T-helper 17 cell (primary cell): ENCODE data around the gene XPA. TPM values are rescaled to one million over a fixed set of nuclear protein-coding genes. Genes with fewer than 3 reads are reported as not detected.

Experiments
- ATAC-seq: fragments of 150-1000 bp; cut with Tn5 transposase; 2 replicates; pipeline ENCODE4 v1.10.0; 2021; ENCODE audit warnings: mild to moderate bottlenecking, moderate library complexity
- DNase-seq, 3 donors: peaks; one replicate each; pipeline versions ENCODE4 v3.0.0 to v3.0.0-alpha.2; 2020 to 2021
- H3K9me3 ChIP-seq: one replicate; pipeline ENCODE4 v1.7.0; 2013; ENCODE audit warnings: low read length, mild to moderate bottlenecking; ENCODE audit not compliant: control insufficient read depth, poor library complexity, severe bottlenecking
- H3K27ac Mint-ChIP-seq: one replicate; pipeline ENCODE4 v1.8.0; 2022; ENCODE audit warnings: mild to moderate bottlenecking, moderate library complexity, mixed read lengths
- H3K27me3 Mint-ChIP-seq: one replicate; pipeline ENCODE4 v1.8.0; 2022; ENCODE audit warnings: mixed read lengths
- H3K36me3 Mint-ChIP-seq: one replicate; pipeline ENCODE4 v1.8.0; 2022; ENCODE audit warnings: low read depth, mixed read lengths
- H3K4me1 Mint-ChIP-seq: one replicate; pipeline ENCODE4 v1.8.0; 2022; ENCODE audit warnings: mild to moderate bottlenecking, mixed read lengths
- H3K4me3 Mint-ChIP-seq: one replicate; pipeline ENCODE4 v1.8.0; 2022; ENCODE audit warnings: mild to moderate bottlenecking, moderate library complexity, mixed read lengths
- total RNA-seq, 4 donors: library from RNA in 2 of 4; stranded (reverse) in 2 of 4; gene quantifications; one replicate each; pipeline ENCODE4 v1.2.3 and lab custom pipeline; 2022 to 2026

Gene XPA
- total RNA-seq, 2 donors from 2014 or later = 16.6 to 23.4 TPM

DNA sequence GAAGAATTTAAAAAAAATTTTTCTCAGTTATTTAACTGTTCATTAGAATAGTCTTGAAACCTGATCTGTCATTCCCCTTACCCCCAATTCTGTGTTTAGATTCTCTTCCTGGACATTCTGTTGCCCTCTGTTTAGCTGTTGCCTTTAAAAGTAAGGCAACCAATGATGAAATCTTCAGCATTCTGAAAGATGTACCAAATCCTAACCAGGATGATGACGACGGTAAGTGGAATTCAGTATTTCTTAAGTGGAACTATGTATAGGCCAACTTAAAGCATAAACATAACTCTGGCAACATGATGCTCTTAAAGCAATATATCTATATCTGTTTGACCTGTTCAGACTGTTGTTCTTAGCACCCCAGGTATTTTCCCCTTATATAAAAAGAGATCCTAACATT, 36.3 kb downstream of the XPA start:
- H3K9me3 ChIP-seq = no peaks in the 10 kb centered on the region
- Mint-ChIP-seq H3K27ac (peak overlapping the region; percentile 59), H3K36me3 (peaks cover 5% of the 10 kb centered on the region), H3K27me3 (no peaks in the 10 kb centered on the region), H3K4me3 (no peak overlapping the region), H3K4me1 (peaks cover 20% of the 10 kb centered on the region)
- ATAC-seq (no peak), DNase-seq (no peak)

DNA sequence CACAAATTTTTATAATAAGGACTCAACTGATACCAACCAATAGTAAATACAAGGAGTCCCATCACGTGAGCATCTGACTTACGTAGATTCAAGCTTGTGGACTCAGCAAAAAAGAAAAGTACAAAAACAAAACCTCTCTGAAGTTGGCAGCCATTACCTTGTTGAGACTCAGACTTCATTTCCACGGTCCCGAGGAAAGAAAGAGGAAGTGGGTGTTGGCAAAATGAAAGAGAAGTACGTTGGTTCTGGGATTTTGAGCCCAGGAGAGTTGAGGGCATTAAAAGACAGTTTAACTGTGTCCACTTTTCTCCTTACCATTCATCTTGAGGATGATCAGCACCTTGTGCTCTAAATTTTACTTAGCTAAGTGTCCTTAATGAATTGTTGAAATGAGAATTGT, 36.8 kb downstream of the XPA start:
- Mint-ChIP-seq H3K27ac (peak overlapping the region; percentile 59), H3K4me3 (no peak overlapping the region), H3K4me1 (peaks cover 18% of the 10 kb centered on the region), H3K36me3 (peaks cover 5% of the 10 kb centered on the region), H3K27me3 (no peaks in the 10 kb centered on the region)
- H3K9me3 ChIP-seq = no peaks in the 10 kb centered on the region
- DNase-seq (no peak), ATAC-seq (no peak)

DNA sequence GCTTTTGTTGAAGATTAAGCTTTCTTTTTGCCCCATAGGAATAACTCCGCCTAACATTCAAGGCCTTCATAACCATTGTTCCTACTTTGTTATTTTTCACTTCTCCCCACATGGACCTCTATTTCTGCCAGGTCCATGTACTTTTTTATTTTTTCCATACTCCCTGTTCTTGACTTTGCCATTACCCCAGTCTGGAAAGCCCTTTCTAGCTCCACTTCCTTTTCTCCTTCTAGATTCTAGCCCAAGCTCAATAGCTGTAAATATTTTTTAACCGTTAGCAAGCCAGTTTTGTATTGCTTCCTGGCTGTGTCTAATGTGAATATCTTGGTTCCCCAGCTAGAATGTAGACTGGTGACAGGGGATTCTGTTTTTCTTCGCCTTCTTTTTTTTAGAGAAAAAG, 37.4 kb downstream of the XPA start:
- peaks cover 18% of the 10 kb centered on the region for H3K4me1 Mint-ChIP-seq
- H3K4me3 Mint-ChIP-seq = no peak overlapping the region
- H3K27ac Mint-ChIP-seq = peak overlapping the region; percentile 59

GRCh38 chr9:97658707-97659106, 38.4 kb downstream of the XPA start:
- H3K27ac Mint-ChIP-seq = peak overlapping the region; percentile 49
- H3K4me3 Mint-ChIP-seq = no peak overlapping the region
- H3K27me3 Mint-ChIP-seq = no peaks in the 10 kb centered on the region
- DNase-seq = no peak
- ATAC-seq = no peak
- peaks cover 16% of the 10 kb centered on the region for H3K4me1 Mint-ChIP-seq
- H3K36me3 Mint-ChIP-seq = peaks cover 7% of the 10 kb centered on the region
- no peaks in the 10 kb centered on the region for H3K9me3 ChIP-seq

More for the DNA sequence above, 37.4 kb downstream of the XPA start:
- H3K9me3 ChIP-seq = no peaks in the 10 kb centered on the region
- DNase-seq (no peak), ATAC-seq (no peak)
- Mint-ChIP-seq H3K27me3 (no peaks in the 10 kb centered on the region), H3K36me3 (peaks cover 5% of the 10 kb centered on the region)

DNA sequence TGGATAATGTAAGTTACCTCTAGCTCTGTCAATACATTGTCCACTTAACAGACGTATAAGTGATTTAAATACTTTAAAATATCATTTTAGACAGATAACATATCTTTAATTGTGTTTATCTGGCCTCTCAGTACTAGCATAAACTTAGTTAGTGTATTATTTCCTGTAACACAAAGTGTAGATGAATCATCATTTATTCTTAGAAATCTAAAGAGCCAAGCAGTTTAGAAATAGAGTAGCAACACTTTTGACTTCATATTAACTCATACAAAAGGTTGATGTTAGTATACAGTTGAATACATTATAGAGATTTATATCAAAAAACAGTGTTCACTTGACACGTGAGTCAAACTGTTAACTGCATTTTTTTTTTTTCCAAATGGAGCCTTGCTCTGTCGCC, 45.5 kb downstream of the XPA start:
- no peaks in the 10 kb centered on the region for H3K4me1 Mint-ChIP-seq
- H3K9me3 ChIP-seq = no peaks in the 10 kb centered on the region
- no peak overlapping the region for H3K27ac Mint-ChIP-seq
- no peaks in the 10 kb centered on the region for H3K27me3 Mint-ChIP-seq
- ATAC-seq (no peak), DNase-seq (no peak)
- no peak overlapping the region for H3K4me3 Mint-ChIP-seq
- peaks cover 4% of the 10 kb centered on the region for H3K36me3 Mint-ChIP-seq

- Mint-ChIP-seq H3K36me3 (peaks cover 9% of the 10 kb centered on the region), H3K27ac (no peak overlapping the region), H3K4me3 (no peak overlapping the region), H3K27me3 (no peaks in the 10 kb centered on the region), H3K4me1 (peaks cover 9% of the 10 kb centered on the region)
- DNase-seq (no peak), ATAC-seq (no peak)
- no peaks in the 10 kb centered on the region for H3K9me3 ChIP-seq
Observed at GRCh38 chr9:97647996-97648395, 49.1 kb downstream of the XPA start.

GRCh38 chr9:97645720-97646119, 51.4 kb downstream of the XPA start:
- H3K27me3 Mint-ChIP-seq = no peaks in the 10 kb centered on the region
- H3K9me3 ChIP-seq = no peaks in the 10 kb centered on the region
- peaks cover 9% of the 10 kb centered on the region for H3K36me3 Mint-ChIP-seq
- no peak for ATAC-seq
- peaks cover 9% of the 10 kb centered on the region for H3K4me1 Mint-ChIP-seq
- H3K27ac Mint-ChIP-seq = no peak overlapping the region
- H3K4me3 Mint-ChIP-seq = no peak overlapping the region
- no peak for DNase-seq

DNA sequence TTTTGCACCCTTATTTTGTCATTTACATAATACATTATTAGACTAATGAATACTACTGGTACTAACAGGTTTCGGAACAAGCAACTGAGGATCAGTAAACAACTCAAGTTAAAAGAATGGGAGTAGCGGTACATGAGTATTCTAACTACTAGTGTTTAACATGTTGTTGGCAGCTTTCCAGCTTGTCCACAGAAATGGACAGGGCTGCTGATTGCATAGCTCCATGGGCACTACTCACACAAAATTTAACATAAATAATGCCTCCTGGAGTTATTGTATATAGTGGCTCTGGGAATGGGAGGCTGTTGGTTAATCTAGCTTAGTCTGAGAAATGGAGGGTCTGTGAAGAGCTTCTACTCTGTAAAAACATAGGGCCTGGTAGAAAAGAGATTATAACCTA, 56.8 kb downstream of the XPA start:
- Mint-ChIP-seq H3K36me3 (peaks cover 7% of the 10 kb centered on the region), H3K4me3 (no peak overlapping the region), H3K27me3 (no peaks in the 10 kb centered on the region), H3K4me1 (peaks cover 35% of the 10 kb centered on the region), H3K27ac (peak overlapping the region; percentile 59)
- no peaks in the 10 kb centered on the region for H3K9me3 ChIP-seq
- DNase-seq = no peak
- no peak for ATAC-seq

DNA sequence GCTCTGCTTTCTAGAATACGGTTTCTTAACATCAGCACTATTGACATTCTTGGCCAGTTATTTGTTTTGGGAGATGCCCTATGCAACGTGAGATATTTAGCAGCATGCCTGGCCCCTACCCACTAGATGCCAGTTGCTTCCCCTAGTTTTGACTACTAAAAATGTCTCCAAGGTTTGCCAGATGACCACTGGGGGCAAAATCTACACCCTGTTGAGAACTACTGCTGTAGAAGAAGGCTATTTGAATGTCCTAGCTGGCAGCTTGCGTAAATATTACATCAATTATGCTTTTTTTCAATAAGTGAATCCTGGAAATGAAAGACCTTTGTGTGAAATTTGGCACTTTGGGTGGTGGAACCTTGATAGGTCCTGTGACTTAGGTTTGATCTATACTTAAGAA, 58.5 kb downstream of the XPA start:
- Mint-ChIP-seq H3K4me1 (peaks cover 39% of the 10 kb centered on the region), H3K27ac (peak overlapping the region; percentile 41)

GRCh38 chr9:97636903-97637302, 60.2 kb downstream of the XPA start:
- ATAC-seq (no peak), DNase-seq (no peak)
- H3K4me3 Mint-ChIP-seq = peak overlapping the region; percentile 60
- no peaks in the 10 kb centered on the region for H3K27me3 Mint-ChIP-seq
- peak overlapping the region; percentile 90 for H3K27ac Mint-ChIP-seq
- peaks cover 42% of the 10 kb centered on the region for H3K4me1 Mint-ChIP-seq
- H3K36me3 Mint-ChIP-seq = peaks cover 4% of the 10 kb centered on the region
- H3K9me3 ChIP-seq = no peaks in the 10 kb centered on the region

More for the DNA sequence above, 58.5 kb downstream of the XPA start:
- Mint-ChIP-seq H3K36me3 (peaks cover 5% of the 10 kb centered on the region), H3K27me3 (no peaks in the 10 kb centered on the region), H3K4me3 (no peak overlapping the region)
- ATAC-seq (no peak), DNase-seq (no peak)
- no peaks in the 10 kb centered on the region for H3K9me3 ChIP-seq

- Mint-ChIP-seq H3K27ac (peak overlapping the region; percentile 98), H3K36me3 (peaks cover 4% of the 10 kb centered on the region), H3K4me1 (peaks cover 44% of the 10 kb centered on the region), H3K4me3 (peak overlapping the region; percentile 98), H3K27me3 (no peaks in the 10 kb centered on the region)
- DNase-seq (no peak), ATAC-seq (no peak)
- H3K9me3 ChIP-seq = no peaks in the 10 kb centered on the region
Observed at GRCh38 chr9:97635026-97635425, 62.1 kb downstream of the XPA start.

DNA sequence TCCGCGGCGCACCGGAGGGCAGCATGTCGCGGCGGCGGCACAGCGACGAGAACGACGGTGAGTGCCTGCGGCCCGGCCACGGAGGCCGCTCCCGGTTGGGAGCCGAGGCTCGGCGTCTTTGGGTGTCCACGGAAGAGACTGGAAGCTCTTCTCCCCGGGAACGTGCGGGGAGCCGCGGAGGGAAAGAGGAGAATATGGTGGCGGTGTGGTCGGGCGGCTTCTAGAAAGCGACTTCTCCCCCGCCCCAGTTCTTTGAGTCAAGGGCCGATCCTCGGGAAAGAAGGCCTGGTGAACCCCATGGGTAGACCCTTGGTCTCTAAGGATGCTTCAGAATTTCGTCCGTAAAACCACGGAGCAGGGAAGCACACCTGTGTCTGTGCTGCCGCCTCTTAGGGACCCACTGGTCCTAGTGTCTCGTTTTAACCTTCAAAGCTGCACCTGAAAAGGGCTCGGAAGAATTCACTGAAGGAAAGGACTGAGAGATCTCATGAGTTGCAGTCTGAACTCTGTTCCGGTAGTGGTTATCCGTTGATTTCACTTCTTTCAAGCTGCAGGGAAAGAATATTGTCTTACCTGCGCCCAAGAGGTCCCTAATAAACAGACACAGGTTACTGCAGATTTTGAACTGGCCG, 63.2 kb downstream of the XPA start:
- ATAC-seq (no peak), DNase-seq (no peak)
- H3K4me1 Mint-ChIP-seq = peaks cover 46% of the 10 kb centered on the region
- peaks cover 6% of the 10 kb centered on the region for H3K36me3 Mint-ChIP-seq
- peak overlapping the region; percentile 98 for H3K27ac Mint-ChIP-seq
- no peaks in the 10 kb centered on the region for H3K9me3 ChIP-seq
- no peaks in the 10 kb centered on the region for H3K27me3 Mint-ChIP-seq
- H3K4me3 Mint-ChIP-seq = peak overlapping the region; percentile 98

DNA sequence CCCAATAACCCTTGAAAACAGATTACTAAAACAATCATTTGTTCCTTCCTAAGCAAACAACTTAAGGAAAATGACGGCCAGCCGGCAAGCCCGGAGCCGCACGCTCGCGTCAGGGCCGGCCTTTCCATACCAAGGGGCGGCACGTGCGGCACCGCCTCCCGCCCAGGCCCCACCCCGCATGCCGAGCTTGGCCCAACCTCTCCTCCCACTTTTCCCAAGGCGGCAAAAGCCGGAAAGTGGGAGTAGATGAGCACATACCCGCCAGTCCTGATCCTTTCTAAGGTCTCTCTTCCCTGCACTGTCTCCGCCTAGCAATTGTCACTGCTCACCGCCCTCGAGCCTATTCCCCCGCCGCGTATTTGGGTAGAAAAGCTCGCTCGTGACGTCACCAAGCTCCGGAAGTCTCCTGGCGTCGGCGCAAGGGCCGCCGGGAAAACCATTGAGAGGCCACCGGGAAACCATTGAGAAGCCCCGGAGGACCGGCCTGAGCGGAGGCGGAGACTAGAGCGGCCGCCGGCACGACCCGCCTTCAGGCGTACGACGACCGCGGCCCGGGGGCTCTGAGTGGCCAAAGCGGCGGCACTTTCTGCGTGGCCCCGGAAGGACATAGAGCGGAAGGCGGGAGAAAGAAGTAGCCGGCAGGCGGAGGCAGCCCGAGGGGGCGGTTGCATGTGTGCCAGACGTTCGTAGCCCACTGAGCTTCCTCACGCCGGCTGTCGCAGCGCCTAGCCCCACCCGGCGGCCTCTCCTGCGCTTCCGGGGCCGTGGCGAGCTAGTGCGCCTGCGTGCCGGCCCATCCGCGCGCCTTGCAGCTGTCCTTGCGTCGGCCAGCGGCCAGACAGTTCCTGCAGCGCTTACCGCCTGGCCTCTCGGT, 63.9 kb downstream of the XPA start, which contains the start of the genes NCBP1 and TSTD2:
Gene NCBP1 (plus strand): TSS at position 837 of the 874 bp plus-strand sequence. CDS start 61 bp downstream, outside the sequence.
Gene TSTD2 (minus strand): TSS at position 384 of the 874 bp plus-strand sequence. CDS start 5,806 bp downstream, outside the sequence.
- H3K4me3 Mint-ChIP-seq = peak within 1 kb of the TSS; percentile 98
- DNase-seq (peak; percentile 83 to 91 (median 89)), ATAC-seq (peak; percentile 89)
- H3K9me3 ChIP-seq = no peaks in the 10 kb centered on the region
- H3K27ac Mint-ChIP-seq = peak within 1 kb of the TSS; percentile 98
- peaks cover 43% of the 10 kb centered on the region for H3K4me1 Mint-ChIP-seq
- H3K27me3 Mint-ChIP-seq = no peaks in the 10 kb centered on the region
- peaks cover 6% of the 10 kb centered on the region for H3K36me3 Mint-ChIP-seq
